Smooth muscle cell of the brain vasculature (primary cell): ENCODE data around the gene TRAF3IP3.

ENCODE experiments used
- DNase-seq: peaks from one replicate; pipeline ENCODE4 v3.0.0-alpha.2; 2012; ENCODE audit warnings: low read depth, low spot score

The TRAF3IP3 gene

GRCh38 chr1:209825591-209826434 lies 70.0 kb downstream of the TRAF3IP3 start:
- no peak for DNase-seq

GRCh38 chr1:209827384-209828262 lies 71.8 kb downstream of the TRAF3IP3 start, which contains the start of gene UTP25:
UTP25 (plus strand) TSS chr1:209827972; CDS start chr1:209828064, 92 bp downstream.
- DNase-seq = peak; percentile 94

GRCh38 chr1:209829716-209830115 lies 73.9 kb downstream of the TRAF3IP3 start:
- no peak for DNase-seq

- no peak for DNase-seq
Observed at GRCh38 chr1:209830722-209831121, 74.9 kb downstream of the TRAF3IP3 start.

GRCh38 chr1:209831615-209832014 lies 75.8 kb downstream of the TRAF3IP3 start:
- DNase-seq = no peak
